Left ventricle myocardium inferior (tissue), 1 donor: Measurements from ENCODE around the gene FOXN4. TPM values are rescaled to one million over a fixed set of nuclear protein-coding genes. Genes with fewer than 3 reads are reported as not detected.

Experiments
- DNase-seq: peaks from one replicate; pipeline ENCODE4 v3.0.0-alpha.2; 2020
- H3K27ac ChIP-seq: fragments of 200-600 bp; replicated peaks from 2 replicates; pipeline ENCODE4 v1.8.0; 2021
- H3K27me3 ChIP-seq: fragments of 200-600 bp; 2 replicates; pipeline ENCODE4 v1.8.0; 2021; ENCODE audit warnings: low read depth
- H3K36me3 ChIP-seq: fragments of 200-600 bp; 2 replicates; pipeline ENCODE4 v1.8.0; 2021
- H3K4me1 ChIP-seq: fragments of 200-600 bp; 2 replicates; pipeline ENCODE4 v1.8.0; 2021
- H3K4me3 ChIP-seq: fragments of 200-600 bp; 2 replicates; pipeline ENCODE4 v1.8.0; 2021; ENCODE audit warnings: mild to moderate bottlenecking, moderate library complexity
- H3K9me3 ChIP-seq: fragments of 200-600 bp; replicated peaks from 2 replicates; pipeline ENCODE4 v1.8.0; 2021
- intact Hi-C: fragments of 100-400 bp; cut with micrococcal nuclease; formaldehyde crosslinking; loops from one replicate; pipeline ENCODE4 v1.11.0; 2022
- total RNA-seq: library from RNA; stranded (reverse); fragmentation: NEBNext Ultra II Directional; extraction: Animal tissue kit (Norgen Biotek cat#: 25700); gene quantifications from one replicate; pipeline ENCODE4 v1.2.1, GENCODE V29; 2021
- TF ChIP-seq, protein P1 (sequence below): fragments of 200-600 bp; IDR thresholded peaks from 2 replicates; pipeline ENCODE4 v1.8.0; 2021; ENCODE audit warnings: antibody characterized with exemption, mild to moderate bottlenecking, borderline replicate concordance
- donor health status: DM: no; HTN: yes; CAD: no; lungs with severe emphysema.

Gene FOXN4
- total RNA-seq, 1 donor from 2014 or later: not detected

DNA sequence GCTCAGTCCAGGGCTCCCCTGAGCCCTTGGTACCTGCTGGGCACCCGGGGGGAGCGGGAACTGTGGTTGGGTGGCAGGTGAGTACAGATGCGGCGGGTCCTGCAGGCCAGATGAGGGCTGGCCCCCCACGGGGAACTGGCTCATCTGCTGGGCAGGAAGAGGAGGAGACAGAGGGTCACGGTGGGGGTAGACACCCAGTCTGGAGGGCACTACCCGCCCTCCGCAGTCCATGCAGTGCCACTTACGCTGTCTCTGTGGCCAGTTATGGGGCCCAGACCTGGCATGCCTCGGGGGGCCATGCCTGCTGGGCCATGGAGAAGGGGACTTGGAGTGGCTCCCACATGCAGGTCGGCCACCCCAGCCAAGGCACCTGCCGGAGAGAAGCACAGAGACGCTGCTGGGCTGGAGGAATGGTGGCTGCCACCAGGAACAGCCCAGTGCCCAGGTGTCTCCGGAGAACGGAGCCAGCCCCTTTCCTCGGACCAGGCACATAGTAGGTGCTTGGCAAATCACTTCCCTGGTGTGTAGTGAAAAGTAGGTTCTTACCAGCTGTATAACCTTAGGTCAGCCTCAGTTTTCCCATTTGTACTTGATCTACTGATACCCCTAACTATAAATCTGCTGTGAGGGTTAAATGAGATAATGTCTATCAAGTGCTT is 21.1 kb downstream of the FOXN4 start:
- TF ChIP-seq, protein P1, sequence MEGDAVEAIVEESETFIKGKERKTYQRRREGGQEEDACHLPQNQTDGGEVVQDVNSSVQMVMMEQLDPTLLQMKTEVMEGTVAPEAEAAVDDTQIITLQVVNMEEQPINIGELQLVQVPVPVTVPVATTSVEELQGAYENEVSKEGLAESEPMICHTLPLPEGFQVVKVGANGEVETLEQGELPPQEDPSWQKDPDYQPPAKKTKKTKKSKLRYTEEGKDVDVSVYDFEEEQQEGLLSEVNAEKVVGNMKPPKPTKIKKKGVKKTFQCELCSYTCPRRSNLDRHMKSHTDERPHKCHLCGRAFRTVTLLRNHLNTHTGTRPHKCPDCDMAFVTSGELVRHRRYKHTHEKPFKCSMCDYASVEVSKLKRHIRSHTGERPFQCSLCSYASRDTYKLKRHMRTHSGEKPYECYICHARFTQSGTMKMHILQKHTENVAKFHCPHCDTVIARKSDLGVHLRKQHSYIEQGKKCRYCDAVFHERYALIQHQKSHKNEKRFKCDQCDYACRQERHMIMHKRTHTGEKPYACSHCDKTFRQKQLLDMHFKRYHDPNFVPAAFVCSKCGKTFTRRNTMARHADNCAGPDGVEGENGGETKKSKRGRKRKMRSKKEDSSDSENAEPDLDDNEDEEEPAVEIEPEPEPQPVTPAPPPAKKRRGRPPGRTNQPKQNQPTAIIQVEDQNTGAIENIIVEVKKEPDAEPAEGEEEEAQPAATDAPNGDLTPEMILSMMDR: no peak
- no peaks in the 10 kb centered on the region for H3K36me3 ChIP-seq
- intact Hi-C loops: no loop called here

GRCh38 chr12:109287181-109287580 is 21.9 kb downstream of the FOXN4 start:
- no peak for DNase-seq
- TF ChIP-seq, protein P1: no peak
- Histone ChIP-seq H3K9me3 (no peaks in the 10 kb centered on the region), H3K27me3 (peaks cover 7% of the 10 kb centered on the region), H3K36me3 (no peaks in the 10 kb centered on the region), H3K4me1 (peaks cover 12% of the 10 kb centered on the region), H3K4me3 (no peak overlapping the region), H3K27ac (no peak overlapping the region)
- intact Hi-C loops: no loop called here

More for the DNA sequence above, 21.1 kb downstream of the FOXN4 start:
- H3K27me3 ChIP-seq: peaks cover 14% of the 10 kb centered on the region
- H3K27ac ChIP-seq: no peak overlapping the region
- no peaks in the 10 kb centered on the region for H3K9me3 ChIP-seq
- H3K4me3 ChIP-seq: no peak overlapping the region
- H3K4me1 ChIP-seq: peaks cover 13% of the 10 kb centered on the region
- no peak for DNase-seq

DNA sequence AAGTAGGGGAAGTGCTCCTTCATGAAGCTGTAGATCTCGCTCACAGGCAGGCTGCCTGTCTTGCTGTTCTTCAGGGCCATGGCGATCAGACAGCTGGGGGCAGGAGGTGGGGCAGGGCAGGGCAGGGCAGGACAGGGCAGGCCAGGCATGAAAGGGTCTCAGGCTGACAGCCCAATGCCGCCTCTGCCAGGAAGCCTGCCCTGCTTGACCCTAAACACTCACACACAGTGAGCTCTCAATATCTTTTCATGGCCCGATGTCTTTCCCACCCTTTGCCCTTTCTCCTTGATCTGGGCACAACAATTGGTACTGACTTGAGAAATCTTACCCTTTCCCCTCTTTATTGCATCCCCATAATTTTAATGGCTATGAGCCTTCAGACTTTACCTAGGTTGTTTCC is 22.4 kb downstream of the FOXN4 start:
- Histone ChIP-seq H3K9me3 (no peaks in the 10 kb centered on the region), H3K27ac (no peak overlapping the region), H3K27me3 (peaks cover 2% of the 10 kb centered on the region), H3K4me1 (peaks cover 7% of the 10 kb centered on the region), H3K36me3 (no peaks in the 10 kb centered on the region), H3K4me3 (no peak overlapping the region)
- no peak for DNase-seq
- intact Hi-C loops: no loop called here
- TF ChIP-seq, protein P1: no peak

DNA sequence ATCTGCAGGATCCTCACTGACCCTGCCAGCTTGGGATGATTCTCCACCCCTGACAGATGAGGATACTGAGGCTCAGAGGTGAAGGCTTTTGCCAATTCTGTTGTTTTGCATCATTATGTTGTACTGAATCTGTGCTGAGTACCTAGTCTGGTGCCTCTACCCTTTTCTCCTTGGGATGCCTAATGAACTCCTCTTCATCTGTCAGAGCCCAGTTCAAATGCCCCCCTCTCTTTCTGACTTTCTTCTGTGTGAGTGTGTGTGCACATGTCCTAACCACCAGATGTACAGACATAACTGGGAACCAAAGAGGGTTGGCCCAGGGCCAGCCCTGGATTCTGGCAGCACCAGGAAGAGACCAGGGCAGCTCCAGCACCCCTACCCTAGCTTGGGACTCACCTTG is 22.8 kb downstream of the FOXN4 start:
- DNase-seq: no peak
- Histone ChIP-seq H3K4me3 (no peak overlapping the region), H3K27ac (no peak overlapping the region), H3K36me3 (no peaks in the 10 kb centered on the region), H3K9me3 (no peaks in the 10 kb centered on the region), H3K4me1 (peaks cover 4% of the 10 kb centered on the region), H3K27me3 (no peaks in the 10 kb centered on the region)
- TF ChIP-seq, protein P1: no peak
- intact Hi-C loops: no loop called here

- DNase-seq: no peak
- intact Hi-C loops: no loop called here
- Histone ChIP-seq H3K27ac (no peak overlapping the region), H3K4me3 (no peak overlapping the region), H3K4me1 (no peaks in the 10 kb centered on the region), H3K36me3 (no peaks in the 10 kb centered on the region), H3K27me3 (no peaks in the 10 kb centered on the region), H3K9me3 (no peaks in the 10 kb centered on the region)
- TF ChIP-seq, protein P1: no peak
Observed at GRCh38 chr12:109284392-109284791, 24.7 kb downstream of the FOXN4 start.
